ENCODE results near the gene GBA2. TPM values are rescaled to one million over a fixed set of nuclear protein-coding genes. Genes with fewer than 3 reads are reported as not detected.

Gene GBA2
- polyA plus RNA-seq, 1 donor (not counting 4 experiments of a cell fraction or from before 2014, with no cell fraction given): 31.7 TPM

DNA sequence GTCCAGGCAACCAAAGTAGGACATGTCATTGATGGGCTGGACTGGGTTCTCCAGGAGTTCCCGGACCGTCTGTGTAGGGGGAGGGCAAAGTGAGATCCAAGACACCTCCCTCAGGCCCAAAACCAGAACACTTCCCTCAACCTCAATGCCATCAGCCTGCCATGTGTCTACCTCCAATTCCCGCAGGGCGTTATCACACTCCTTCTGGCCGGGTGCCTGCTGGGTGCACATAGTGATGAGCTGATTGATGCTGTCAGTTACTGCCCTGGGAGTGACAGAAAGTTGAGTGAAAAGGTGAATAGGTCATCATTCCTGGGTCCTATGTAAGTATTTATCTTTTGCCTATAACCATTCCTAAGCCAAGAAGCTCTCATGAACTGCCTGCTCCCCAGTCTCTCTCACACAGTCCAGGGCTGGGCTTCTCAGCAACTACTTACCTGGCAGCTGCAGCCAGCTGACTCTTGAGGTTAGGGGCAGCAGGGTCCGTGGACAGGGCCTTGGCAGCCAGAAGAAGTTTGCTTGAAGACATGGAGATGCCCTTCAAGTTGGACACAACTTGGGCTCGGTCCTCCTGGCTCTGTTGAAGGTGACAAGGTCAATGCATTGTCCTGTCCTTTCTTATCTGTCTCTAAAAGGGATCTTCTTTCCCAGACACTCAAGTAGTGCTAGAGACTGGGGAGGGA is 38.1 kb downstream of the GBA2 start:
- H3K4me2 ChIP-seq (ENCODE audit: control insufficient read depth, extremely low read depth, insufficient read depth, low read depth, low read length): no peak overlapping the region
- H3K4me1 ChIP-seq (ENCODE audit: control insufficient read depth, extremely low read depth, insufficient read depth, low read length): no peaks in the 10 kb centered on the region
- no peaks in the 10 kb centered on the region for H3K9me1 ChIP-seq (ENCODE audit: control insufficient read depth, extremely low read depth, insufficient read depth, low read length)
- no peak overlapping the region for H3K4me3 ChIP-seq (ENCODE audit: control insufficient read depth in 2 of 3, extremely low read depth in 1 of 3, insufficient read depth in 2 of 3, low read depth in 1 of 3, low read length in 3 of 3)
- H3K36me3 ChIP-seq (ENCODE audit: control insufficient read depth in 2 of 2, extremely low read depth in 1 of 2, insufficient read depth in 2 of 2, low read length in 2 of 2): peaks cover 60 to 79% of the 10 kb centered on the region in 2 experiments
- dilution Hi-C loops (cut with MboI; ENCODE audit: extremely low pct_ligation_motif_present, low sequenced_read_pairs): no loop called here
- no peaks in the 10 kb centered on the region for H3K9me3 ChIP-seq (ENCODE audit: control insufficient read depth, low read depth, low read length)
- peaks cover 3% of the 10 kb centered on the region for H4K20me1 ChIP-seq (ENCODE audit: control insufficient read depth, extremely low read depth, insufficient read depth, low read length)
- H3K9ac ChIP-seq (ENCODE audit: control insufficient read depth, extremely low read depth, insufficient read depth, low read length): no peak overlapping the region
- no peak for FAIRE-seq
- H3K27me3 ChIP-seq (ENCODE audit: control insufficient read depth, extremely low read depth, insufficient read depth, low read length): no peaks in the 10 kb centered on the region
- no peak for DNase-seq (ENCODE audit: low read depth, low spot score)
- no peak overlapping the region for H3K27ac ChIP-seq (ENCODE audit: control insufficient read depth, insufficient read depth, low read length)
- no peak for TF ChIP-seq EZH2 (IDR thresholded peaks at IDR 0.05; ENCODE audit: low read length)
- TF ChIP-seq, protein P1, sequence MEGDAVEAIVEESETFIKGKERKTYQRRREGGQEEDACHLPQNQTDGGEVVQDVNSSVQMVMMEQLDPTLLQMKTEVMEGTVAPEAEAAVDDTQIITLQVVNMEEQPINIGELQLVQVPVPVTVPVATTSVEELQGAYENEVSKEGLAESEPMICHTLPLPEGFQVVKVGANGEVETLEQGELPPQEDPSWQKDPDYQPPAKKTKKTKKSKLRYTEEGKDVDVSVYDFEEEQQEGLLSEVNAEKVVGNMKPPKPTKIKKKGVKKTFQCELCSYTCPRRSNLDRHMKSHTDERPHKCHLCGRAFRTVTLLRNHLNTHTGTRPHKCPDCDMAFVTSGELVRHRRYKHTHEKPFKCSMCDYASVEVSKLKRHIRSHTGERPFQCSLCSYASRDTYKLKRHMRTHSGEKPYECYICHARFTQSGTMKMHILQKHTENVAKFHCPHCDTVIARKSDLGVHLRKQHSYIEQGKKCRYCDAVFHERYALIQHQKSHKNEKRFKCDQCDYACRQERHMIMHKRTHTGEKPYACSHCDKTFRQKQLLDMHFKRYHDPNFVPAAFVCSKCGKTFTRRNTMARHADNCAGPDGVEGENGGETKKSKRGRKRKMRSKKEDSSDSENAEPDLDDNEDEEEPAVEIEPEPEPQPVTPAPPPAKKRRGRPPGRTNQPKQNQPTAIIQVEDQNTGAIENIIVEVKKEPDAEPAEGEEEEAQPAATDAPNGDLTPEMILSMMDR (optimal IDR thresholded peaks at IDR 0.05 in 1 of 3, IDR thresholded peaks at IDR 0.05 in 1 of 3, conservative IDR thresholded peaks at IDR 0.05 in 1 of 3; ENCODE audit: extremely low read depth in 1 of 3, insufficient read depth in 2 of 3, low read length in 3 of 3): no peak
- H3K79me2 ChIP-seq (ENCODE audit: control insufficient read depth, insufficient read depth, low read length): no peaks in the 10 kb centered on the region
- H2AFZ ChIP-seq (ENCODE audit: control insufficient read depth, low read length): no peak overlapping the region

DNA sequence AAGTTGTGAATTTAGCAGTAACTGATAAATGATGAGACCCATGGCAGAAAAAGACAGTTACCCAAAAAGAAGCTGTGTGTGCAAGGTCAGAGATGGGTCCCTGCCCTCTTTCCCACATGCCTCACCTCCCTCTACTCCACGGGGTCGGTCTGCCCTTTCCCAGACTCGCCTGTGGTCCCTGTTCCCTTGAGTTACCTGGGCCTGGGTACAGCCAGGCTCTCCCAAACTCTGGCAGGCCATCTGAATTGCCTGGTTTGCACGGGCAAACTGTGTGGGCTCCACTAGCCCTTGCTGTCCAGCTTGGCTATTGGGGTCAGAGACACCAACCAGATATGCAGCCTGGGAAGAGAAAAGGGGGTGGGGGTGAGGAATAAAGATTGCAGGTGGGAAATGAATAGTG is 40.9 kb downstream of the GBA2 start:
- Histone ChIP-seq H3K9me3 (ENCODE audit: control insufficient read depth, low read depth, low read length) (no peaks in the 10 kb centered on the region), H3K4me1 (ENCODE audit: control insufficient read depth, extremely low read depth, insufficient read depth, low read length) (no peaks in the 10 kb centered on the region), H2AFZ (ENCODE audit: control insufficient read depth, low read length) (no peak overlapping the region), H3K27ac (ENCODE audit: control insufficient read depth, insufficient read depth, low read length) (no peak overlapping the region), H3K79me2 (ENCODE audit: control insufficient read depth, insufficient read depth, low read length) (no peaks in the 10 kb centered on the region), H3K4me2 (ENCODE audit: control insufficient read depth, extremely low read depth, insufficient read depth, low read depth, low read length) (no peak overlapping the region), H3K4me3 (ENCODE audit: control insufficient read depth in 2 of 3, extremely low read depth in 1 of 3, insufficient read depth in 2 of 3, low read depth in 1 of 3, low read length in 3 of 3) (no peak overlapping the region), H3K9me1 (ENCODE audit: control insufficient read depth, extremely low read depth, insufficient read depth, low read length) (peaks cover 2% of the 10 kb centered on the region), H3K9ac (ENCODE audit: control insufficient read depth, extremely low read depth, insufficient read depth, low read length) (no peak overlapping the region), H3K36me3 (ENCODE audit: control insufficient read depth in 2 of 2, extremely low read depth in 1 of 2, insufficient read depth in 2 of 2, low read length in 2 of 2) (peaks cover 67 to 80% of the 10 kb centered on the region in 2 experiments), H4K20me1 (ENCODE audit: control insufficient read depth, extremely low read depth, insufficient read depth, low read length) (peaks cover 3% of the 10 kb centered on the region), H3K27me3 (ENCODE audit: control insufficient read depth, extremely low read depth, insufficient read depth, low read length) (no peaks in the 10 kb centered on the region)
- DNase-seq (ENCODE audit: low read depth, low spot score) (no peak), FAIRE-seq (no peak)
- dilution Hi-C loops (cut with MboI; ENCODE audit: extremely low pct_ligation_motif_present, low sequenced_read_pairs): no loop called here
- TF ChIP-seq, protein P1 (optimal IDR thresholded peaks at IDR 0.05 in 1 of 3, IDR thresholded peaks at IDR 0.05 in 1 of 3, conservative IDR thresholded peaks at IDR 0.05 in 1 of 3; ENCODE audit: extremely low read depth in 1 of 3, insufficient read depth in 2 of 3, low read length in 3 of 3): no peak
- no peak for TF ChIP-seq EZH2 (IDR thresholded peaks at IDR 0.05; ENCODE audit: low read length)
